HG02610 (cell line): Measurements from ENCODE around the gene PCDHGB1.
"Not testable (repeated sequence)": the region's sequence is repeated elsewhere in the genome, so short reads cannot be mapped to it uniquely, and the experiment has no call there.

Source experiments
- ATAC-seq: cut with Tn5 transposase; IDR thresholded peaks from one replicate; pipeline ENCODE4 v1.9.1; 2021; ENCODE audit warnings: mild to moderate bottlenecking, moderate library complexity; ENCODE audit not compliant: unreplicated experiment

The PCDHGB1 gene

DNA sequence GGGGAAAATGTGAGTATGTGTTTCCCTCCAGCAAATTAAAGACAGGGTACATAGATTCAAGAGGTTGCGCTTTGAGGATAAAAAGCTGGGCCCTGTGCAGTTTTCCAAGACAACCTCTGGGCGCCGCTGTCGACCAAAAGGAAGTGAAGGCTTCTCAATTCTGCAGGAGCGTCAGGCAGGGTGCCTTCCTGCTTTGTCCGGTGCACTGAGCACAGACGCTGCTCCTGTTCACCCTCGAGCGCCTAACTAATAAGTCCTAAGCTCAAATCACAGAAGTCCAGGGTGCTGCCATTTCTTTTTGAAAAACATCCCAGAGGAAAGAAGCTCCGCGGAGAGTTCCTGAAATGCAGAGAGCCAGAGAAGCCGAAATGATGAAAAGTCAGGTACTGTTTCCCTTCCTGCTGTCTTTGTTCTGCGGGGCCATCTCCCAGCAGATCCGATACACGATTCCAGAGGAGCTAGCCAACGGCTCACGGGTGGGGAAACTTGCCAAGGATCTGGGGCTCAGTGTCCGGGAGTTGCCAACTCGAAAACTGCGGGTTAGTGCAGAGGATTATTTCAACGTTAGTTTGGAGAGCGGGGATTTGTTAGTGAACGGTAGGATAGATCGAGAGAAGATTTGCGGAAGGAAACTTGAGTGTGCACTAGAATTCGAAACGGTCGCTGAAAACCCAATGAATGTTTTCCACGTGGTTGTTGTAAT lies at the start of gene PCDHGB1:
PCDHGB1 (plus strand) TSS at position 183 of the 703 bp plus-strand sequence; CDS start at position 345, 162 bp downstream.
- peak; percentile 41 for ATAC-seq

DNA sequence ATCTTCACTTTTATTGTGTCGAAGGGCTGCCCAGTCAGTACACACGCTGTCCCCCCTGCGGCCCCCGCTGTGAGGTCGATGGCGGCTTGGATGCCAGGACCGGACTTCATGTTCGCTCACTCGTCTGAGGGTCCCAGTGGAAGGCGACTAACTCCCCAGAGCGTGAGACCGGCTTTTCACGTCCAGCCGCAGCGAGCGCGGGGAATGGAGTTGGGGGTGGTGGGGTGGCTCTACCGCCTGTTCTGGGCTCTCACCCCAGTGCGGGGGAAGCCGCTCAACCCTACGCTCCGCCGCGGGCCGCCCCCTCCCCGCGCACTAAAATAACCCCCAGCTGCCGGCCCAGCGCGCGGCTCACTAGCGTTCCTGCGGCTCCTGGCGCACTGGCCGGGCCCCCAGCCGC lies 46.1 kb upstream of the PCDHGB1 start, which contains the start of gene SLC25A2:
SLC25A2 (minus strand) TSS at position 294 of the 400 bp plus-strand sequence; CDS start at position 110, 184 bp downstream.
- no peak for ATAC-seq

DNA sequence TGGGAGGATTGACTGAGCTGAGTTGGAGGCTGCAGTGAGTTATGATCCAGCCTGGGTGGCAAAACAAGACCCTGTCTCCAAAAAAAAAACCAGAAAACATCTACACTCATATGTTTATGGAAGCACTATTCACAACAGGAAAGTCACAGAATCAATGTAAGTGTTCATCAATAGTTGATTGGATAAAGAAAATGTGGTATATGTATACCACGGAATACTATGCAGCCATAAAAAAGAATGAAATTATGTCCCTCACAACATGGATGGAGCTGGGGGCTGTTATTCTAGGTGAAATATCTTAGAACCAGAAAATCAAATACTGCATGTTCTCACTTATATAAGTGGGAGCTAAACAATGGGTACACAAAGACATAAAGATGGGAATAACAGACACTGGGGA lies 43.3 kb upstream of the PCDHGB1 start:
- ATAC-seq = no peak

DNA sequence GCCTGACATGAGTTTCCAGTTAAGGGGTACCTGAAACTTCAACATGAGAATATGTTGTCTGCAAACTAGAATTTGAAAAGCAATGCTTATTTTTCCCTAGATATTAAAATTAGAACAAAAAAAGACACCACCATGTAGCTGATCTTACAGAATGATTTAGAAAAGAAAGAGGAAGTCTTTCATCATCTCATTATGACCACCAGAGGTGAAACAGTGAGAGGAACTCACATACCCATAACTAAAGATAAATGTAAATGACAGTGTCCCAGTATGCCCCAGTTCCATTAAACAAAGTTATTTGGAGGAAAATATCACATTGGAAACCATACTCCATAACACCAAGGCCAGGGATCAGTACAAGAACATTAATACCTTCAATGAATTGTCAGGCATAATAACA lies 36.2 kb upstream of the PCDHGB1 start:
- ATAC-seq = no peak

DNA sequence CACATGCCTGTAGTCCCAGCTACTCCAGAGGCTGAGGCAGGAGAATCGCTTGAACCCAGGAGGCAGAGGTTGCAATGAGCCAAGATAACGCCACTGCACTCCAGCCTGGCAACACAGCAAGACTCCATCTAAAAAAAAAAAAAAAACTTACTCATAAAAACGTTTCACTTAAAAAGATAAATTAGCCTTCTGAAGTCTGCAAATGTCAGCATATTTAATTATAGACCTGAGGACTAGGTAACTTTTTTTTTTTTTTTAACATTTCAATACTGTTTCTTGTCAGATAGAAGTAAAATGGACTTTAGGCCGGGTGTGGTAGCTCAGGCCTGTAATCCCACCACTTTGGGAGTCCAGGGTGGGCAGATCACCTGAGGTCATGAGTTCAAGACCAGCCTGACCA lies 32.9 kb upstream of the PCDHGB1 start:
- ATAC-seq = not testable (repeated sequence)

DNA sequence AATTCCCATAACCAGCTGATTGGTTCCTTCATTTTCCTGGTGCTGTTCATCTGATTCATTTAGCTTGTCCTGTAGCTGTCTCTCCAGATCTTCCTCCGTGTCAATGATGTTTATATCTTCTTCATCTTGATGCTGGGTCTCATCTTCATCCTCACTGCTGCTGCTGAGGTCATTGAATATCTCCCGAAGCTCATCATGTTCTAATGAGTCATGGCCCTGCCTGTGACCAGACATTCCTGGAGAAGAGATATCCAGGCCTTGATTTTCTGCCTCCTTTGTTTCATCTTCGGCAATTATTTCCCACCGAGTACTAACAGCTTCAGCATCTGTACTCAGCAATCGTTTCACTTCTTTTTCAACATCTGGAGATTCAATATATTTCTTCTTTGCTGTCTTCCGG lies 30.7 kb upstream of the PCDHGB1 start:
- ATAC-seq = no peak

DNA sequence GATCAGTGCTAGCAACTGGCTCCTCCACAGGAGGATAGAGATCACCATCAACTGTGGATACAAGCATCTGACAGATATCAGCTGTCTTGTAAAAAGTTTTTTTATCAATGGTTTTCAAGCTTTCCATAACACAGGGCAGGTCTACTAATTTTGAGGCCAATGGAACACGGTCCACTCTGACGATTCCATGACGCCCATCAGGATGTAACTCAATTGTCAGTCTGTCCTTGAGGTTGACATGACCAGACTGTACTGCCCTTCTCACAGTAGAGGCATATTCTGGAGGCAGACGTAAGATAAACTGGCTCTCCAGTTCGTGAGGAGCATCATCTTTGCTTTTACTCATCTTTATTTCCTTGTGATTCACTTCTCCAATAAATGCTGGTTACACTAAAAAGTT lies 30.2 kb upstream of the PCDHGB1 start:
- ATAC-seq = no peak

DNA sequence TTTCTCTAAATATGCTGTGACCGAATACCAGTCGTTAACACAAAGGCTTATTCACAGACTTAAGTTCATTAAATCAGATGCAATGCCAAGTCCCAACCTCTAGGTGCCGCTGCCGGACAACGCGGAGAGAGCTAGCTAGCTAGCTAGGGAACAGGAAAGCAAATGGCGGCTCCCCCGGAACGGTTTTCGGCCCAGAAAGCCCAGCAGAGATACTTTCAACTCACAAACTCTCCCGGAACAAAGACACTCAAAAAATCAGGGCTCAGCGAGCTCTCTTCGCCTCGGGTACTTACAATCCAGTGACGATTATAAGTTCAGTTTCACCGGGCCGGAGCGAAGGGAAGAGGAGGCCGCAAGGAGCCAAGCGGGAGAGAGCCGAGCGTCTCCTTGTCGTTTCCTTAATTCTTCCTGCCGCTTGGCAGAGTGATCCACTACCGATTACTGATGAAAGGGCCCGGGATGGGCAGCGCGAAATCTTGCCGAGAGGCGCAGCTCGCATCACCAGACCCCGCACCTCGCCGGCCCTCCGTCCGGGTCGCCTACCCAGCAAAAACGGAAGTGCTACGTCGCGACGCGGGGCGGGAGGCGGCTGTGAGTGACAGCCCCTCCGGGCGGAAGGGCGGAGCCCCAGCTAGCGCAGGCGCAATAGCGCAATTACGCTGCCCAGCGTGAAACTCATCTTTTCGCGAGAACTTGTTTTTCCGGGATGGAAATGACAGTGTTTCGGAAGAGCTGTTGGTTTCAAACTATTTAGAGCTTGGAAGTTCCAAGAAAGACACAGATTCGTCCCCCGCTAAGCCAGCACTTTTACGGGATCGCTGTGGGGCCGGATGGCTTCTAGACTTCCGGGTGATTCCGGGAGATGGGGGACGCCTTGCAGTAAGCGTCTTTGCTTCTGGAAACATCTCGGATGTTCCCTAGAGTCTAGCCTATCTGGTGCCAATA lies 29.4 kb upstream of the PCDHGB1 start, which contains the start of gene TAF7:
TAF7 (minus strand) TSS at position 560 of the 945 bp plus-strand sequence. CDS start 740 bp downstream, outside the sequence.
- ATAC-seq = peak; percentile 94

DNA sequence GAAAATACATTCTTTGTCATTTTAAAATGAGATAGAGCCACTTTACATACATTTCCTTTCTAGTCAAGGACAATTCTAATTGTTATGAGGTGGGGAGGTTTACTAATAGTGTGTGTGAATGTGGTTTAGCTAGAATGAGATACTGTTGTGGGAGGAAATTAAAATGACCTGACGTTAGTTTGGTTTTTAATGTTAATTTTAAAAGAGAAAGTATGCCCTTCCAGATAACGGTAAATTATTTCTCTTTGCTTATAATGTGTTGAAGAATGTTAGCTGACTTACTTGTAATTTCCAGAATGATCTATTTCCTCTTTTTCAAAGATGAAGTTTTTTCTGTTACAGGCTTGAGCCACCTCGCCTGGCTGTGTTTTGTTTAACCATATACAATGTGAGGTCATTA lies 27.6 kb upstream of the PCDHGB1 start:
- ATAC-seq = no peak

DNA sequence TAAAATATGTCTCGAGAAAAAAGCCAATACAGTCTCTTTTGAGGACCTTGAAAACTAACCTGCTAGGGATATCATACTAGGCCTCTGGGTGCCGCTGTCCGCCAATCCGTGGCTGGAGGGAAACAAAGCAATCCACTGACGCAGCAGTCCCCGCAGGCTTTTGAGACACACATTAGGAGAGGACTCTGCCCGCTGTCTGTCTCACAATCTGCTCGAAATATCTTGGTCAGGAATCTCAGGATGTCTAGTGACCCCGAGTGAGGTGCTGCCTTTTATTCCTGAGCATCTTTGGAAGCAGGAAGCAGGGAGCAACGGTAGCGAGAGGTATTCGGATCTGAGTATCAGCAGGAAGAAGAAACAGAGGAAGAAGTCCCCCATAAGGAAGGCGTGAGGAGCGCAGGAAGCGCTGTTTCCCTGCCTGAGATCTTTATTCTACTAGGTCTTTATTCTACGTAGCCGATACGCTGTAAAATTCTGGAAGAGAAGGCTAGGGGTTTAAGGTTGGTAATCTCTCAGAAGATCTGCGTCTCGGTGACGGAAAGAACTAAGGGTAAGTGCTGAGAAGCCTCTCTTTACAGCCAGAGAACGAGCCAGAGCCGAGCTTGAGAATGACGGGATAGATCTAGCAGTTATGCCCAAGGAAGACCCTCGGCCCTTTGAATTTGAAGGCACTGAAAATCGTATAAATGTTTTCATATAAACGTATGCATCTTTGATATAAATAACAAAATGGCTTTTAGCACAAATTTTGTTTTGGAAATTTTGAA lies 23.6 kb upstream of the PCDHGB1 start:
- peak; percentile 67 for ATAC-seq

DNA sequence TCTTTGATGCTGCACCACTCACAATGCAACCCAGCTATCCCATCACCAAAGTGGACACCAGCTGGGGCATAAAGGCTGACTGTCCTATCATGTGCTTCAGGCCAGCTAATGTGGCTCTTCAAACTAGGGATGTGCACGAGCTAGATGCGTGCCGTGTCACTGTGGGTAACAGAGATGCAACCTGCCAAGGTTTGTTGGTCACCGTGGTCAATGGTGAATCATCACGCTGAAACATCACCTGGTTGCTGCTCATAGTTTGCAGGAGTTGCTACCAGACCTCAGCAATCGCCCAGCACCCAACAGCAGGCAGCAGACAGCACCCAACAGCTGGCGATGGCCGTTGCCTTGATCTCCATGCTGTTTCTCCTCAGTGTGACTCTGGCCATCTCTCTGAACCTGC lies 21.7 kb upstream of the PCDHGB1 start:
- ATAC-seq = no peak

DNA sequence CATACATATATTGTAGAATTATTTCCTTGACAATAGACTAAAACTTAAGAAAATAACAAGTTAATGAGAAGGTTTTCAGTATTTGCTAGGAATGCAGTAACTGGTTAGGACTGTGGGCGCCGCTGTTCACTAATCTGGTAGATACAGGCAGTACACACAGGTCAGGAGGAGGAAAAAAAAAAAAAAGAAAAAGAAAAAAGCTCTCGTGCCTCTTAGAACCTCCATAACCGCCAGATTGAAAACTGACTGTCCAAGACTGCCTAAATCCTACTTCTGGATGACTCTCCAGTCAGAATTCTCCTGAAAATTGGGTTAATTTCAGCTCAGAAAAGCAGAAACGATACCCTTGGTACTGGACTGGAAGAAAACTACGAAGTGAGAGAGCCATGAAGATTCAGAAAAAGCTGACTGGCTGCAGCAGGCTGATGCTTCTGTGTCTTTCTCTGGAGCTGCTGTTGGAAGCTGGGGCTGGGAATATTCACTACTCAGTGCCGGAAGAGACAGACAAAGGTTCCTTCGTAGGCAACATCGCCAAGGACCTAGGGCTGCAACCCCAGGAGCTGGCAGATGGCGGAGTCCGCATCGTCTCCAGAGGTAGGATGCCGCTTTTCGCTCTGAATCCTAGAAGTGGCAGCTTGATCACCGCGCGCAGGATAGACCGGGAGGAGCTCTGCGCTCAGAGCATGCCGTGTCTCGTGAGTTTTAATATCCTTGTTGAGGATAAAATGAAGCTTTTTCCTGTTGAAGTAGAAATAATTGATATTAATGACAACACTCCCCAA lies 19.4 kb upstream of the PCDHGB1 start, which contains the start of gene PCDHGA1:
PCDHGA1 (plus strand) TSS at position 216 of the 782 bp plus-strand sequence.
- ATAC-seq = no peak

DNA sequence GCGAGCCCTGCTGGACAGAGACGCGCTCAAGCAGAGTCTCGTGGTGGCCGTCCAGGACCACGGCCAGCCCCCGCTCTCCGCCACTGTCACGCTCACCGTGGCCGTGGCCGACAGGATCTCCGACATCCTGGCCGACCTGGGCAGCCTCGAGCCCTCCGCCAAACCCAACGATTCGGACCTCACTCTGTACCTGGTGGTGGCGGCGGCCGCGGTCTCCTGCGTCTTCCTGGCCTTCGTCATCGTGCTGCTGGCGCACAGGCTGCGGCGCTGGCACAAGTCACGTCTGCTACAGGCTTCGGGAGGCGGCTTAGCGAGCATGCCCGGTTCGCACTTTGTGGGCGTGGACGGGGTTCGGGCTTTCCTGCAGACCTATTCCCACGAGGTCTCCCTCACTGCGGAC lies 17.3 kb upstream of the PCDHGB1 start:
- not testable (repeated sequence) for ATAC-seq

DNA sequence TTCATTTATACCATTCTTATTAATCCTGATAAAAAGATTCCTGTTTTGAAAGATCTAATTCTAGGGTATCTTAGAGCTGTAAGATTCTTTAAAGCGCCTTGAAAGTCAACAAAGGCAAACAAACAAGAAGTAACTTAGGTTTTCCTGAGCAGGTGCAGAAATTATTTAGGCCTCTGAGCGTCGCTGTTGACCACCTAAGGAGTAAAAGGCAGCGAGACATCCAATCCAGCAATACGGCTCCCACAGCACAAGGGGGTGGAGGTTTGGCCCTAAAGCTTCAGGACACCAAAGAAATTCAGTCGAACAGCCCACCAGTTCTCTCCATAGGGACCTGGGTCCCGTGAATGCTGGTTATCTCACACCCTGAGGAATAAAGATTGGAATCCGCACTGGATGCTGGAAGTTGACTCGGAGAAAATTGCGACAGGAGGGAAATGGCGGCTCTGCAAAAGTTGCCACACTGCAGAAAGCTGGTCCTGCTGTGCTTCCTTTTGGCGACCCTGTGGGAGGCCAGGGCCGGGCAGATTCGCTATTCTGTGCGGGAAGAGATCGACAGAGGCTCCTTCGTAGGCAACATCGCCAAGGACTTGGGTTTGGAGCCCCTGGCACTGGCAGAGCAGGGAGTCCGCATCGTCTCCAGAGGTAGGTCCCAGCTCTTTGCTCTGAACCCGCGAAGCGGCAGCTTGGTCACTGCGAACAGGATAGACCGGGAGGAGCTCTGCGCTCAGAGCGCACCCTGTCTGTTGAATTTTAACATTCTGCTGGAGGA lies 11.2 kb upstream of the PCDHGB1 start, which contains the start of gene PCDHGA2:
PCDHGA2 (plus strand) TSS at position 223 of the 769 bp plus-strand sequence.
- ATAC-seq = no peak

DNA sequence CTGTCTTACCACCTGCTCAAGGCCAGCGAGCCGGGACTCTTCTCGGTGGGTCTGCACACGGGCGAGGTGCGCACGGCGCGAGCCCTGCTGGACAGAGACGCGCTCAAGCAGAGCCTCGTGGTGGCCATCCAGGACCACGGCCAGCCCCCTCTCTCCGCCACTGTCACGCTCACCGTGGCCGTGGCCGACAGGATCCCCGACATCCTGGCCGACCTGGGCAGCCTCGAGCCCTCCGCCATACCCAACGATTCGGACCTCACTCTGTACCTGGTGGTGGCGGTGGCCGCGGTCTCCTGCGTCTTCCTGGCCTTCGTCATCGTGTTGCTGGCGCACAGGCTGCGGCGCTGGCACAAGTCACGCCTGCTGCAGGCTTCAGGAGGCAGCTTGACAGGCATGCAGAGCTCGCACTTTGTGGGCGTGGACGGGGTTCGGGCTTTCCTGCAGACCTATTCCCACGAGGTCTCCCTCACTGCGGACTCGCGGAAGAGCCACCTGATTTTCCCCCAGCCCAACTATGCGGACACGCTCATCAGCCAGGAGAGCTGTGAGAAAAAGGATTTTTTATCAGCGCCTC lies 9.0 kb upstream of the PCDHGB1 start:
- not testable (repeated sequence) for ATAC-seq

DNA sequence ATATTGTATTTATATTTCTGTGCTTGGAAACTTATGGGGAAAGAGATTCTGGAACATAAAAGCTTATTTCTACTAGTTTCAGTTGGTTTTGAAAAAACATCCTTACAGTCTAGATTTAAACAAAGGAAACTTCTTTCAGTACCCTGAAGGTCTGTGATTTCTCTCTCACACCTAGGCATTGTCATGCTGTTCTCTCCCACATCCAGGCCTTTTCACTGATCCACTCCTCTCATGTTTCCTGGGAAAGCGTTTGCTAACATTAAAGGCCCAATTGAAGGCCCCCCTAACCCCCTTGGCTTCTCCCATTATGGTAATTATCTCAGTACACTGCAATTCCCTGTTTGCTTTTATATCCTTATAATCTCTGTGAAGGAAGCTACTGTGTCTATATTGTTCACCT lies 7.1 kb upstream of the PCDHGB1 start:
- no peak for ATAC-seq

DNA sequence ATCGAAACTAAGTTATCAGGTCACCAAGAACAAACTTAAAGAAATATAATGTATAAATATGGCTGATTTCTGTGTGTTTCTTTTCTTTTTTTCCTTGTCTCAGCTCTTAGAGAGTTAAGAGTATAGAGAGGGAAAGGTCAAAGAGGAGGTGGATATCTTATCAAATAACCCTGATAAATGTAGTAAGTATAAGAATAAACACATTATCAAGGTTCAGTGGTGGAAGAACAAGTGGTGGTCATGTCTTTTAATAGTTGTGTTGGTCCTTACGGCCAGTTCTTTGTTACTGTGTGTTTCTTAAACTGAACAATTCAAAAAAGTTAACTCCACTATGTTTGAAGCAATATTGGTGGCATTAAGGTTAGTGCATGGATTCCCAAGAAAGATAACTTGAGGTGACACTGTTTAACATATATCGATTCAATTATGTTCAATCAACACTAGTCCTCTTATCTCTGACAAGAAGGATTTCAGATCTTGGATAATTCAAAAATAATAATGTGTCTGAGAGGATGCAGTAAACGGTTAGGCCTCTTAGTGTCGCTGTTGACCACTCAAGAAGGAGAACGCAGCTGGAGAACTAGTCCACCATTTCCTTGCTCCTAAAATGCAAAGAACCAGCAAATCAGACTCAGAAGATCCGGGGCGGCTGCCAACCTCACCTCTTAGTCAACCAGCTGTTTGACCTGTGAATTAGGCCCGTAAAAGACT lies 6.5 kb upstream of the PCDHGB1 start, which contains the start of gene PCDHGA3:
PCDHGA3 (plus strand) TSS at position 588 of the 711 bp plus-strand sequence. CDS start 205 bp downstream, outside the sequence.
- no peak for ATAC-seq

DNA sequence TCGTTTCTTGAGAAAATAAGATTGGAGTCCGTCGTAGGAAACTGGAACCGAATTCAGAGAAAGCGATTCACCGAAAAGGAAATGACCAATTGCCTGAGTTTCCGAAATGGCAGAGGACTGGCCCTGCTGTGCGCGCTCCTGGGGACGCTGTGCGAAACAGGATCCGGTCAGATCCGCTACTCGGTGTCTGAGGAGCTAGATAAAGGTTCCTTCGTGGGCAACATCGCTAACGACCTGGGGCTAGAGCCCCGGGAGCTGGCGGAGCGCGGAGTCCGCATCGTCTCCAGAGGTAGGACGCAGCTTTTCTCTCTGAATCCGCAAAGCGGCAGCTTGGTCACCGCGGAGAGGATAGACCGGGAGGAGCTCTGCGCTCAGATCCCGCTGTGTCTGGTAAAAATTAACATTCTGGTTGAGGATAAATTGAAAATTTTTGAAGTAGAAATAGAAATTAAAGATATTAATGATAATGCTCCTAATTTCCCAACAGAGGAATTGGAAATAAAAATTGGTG lies 5.9 kb upstream of the PCDHGB1 start:
- ATAC-seq = no peak
